HFFc6 (cell line): ENCODE measurements around the gene UPK3BL1. TPM values are rescaled to one million over a fixed set of nuclear protein-coding genes. Genes with fewer than 3 reads are reported as not detected.
"Not testable (repeated sequence)": the region's sequence is repeated elsewhere in the genome, so short reads cannot be mapped to it uniquely, and the experiment has no call there.

Experiments
- DNase-seq: peaks from one replicate; pipeline ENCODE4 v3.0.0-alpha.2; 2018
- H3K27ac Mint-ChIP-seq: 2 replicates; pipeline ENCODE4 v1.8.0; 2020; ENCODE audit warnings: mild to moderate bottlenecking, mixed read lengths
- H3K27me3 Mint-ChIP-seq: 2 replicates; pipeline ENCODE4 v1.8.0; 2021; ENCODE audit warnings: mild to moderate bottlenecking, moderate library complexity, mixed read lengths; ENCODE audit not compliant: insufficient read depth
- H3K36me3 Mint-ChIP-seq: 2 replicates; pipeline ENCODE4 v1.8.0; 2021; ENCODE audit warnings: low read depth, mixed read lengths
- H3K4me1 Mint-ChIP-seq: 2 replicates; pipeline ENCODE4 v1.8.0; 2020; ENCODE audit warnings: low read depth, mixed read lengths
- H3K4me3 Mint-ChIP-seq: 2 replicates; pipeline ENCODE4 v1.8.0; 2020; ENCODE audit warnings: mild to moderate bottlenecking, moderate library complexity, mixed read lengths
- H3K9me3 Mint-ChIP-seq: 2 replicates; pipeline ENCODE4 v1.8.0; 2020; ENCODE audit warnings: mild to moderate bottlenecking, mixed read lengths
- total RNA-seq, 6 experiments: library from RNA; stranded (reverse); fragmentation: NEBNext Ultra II Directional; extraction: Animal tissue kit (Norgen Biotek cat#: 25700); gene quantifications; 2 replicates in 1 of 6; 3 replicates in 5 of 6; pipeline ENCODE4 v1.2.3, GENCODE V29; 2021

UPK3BL1 gene
- total RNA-seq, 6 experiments from 2014 or later = 3.6 to 14.3 (median 10.9) TPM

GRCh38 chr7:102649924-102650323, 7.3 kb upstream of the UPK3BL1 start, which contains the start of gene SPDYE2B:
SPDYE2B (plus strand) TSS chr7:102650319; CDS start chr7:102652349, 2,030 bp downstream.
- not testable (repeated sequence) for DNase-seq, H3K27ac Mint-ChIP-seq, H3K36me3 Mint-ChIP-seq, H3K9me3 Mint-ChIP-seq, H3K4me3 Mint-ChIP-seq, H3K4me1 Mint-ChIP-seq, H3K27me3 Mint-ChIP-seq

GRCh38 chr7:102647813-102648212, 5.2 kb upstream of the UPK3BL1 start:
- H3K27me3 Mint-ChIP-seq, H3K36me3 Mint-ChIP-seq, H3K4me3 Mint-ChIP-seq: not testable (repeated sequence)

GRCh38 chr7:102643404-102643803, 813 bp upstream of the UPK3BL1 start:
- not testable (repeated sequence) for H3K4me3 Mint-ChIP-seq, H3K27ac Mint-ChIP-seq, DNase-seq, H3K9me3 Mint-ChIP-seq, H3K27me3 Mint-ChIP-seq, H3K36me3 Mint-ChIP-seq, H3K4me1 Mint-ChIP-seq

More at GRCh38 chr7:102647813-102648212, 5.2 kb upstream of the UPK3BL1 start:
- not testable (repeated sequence) for H3K9me3 Mint-ChIP-seq, DNase-seq, H3K4me1 Mint-ChIP-seq, H3K27ac Mint-ChIP-seq

GRCh38 chr7:102638848-102639247, 3.7 kb downstream of the UPK3BL1 start:
- H3K27ac Mint-ChIP-seq, H3K27me3 Mint-ChIP-seq, H3K36me3 Mint-ChIP-seq, DNase-seq, H3K4me1 Mint-ChIP-seq, H3K9me3 Mint-ChIP-seq, H3K4me3 Mint-ChIP-seq: not testable (repeated sequence)

DNA sequence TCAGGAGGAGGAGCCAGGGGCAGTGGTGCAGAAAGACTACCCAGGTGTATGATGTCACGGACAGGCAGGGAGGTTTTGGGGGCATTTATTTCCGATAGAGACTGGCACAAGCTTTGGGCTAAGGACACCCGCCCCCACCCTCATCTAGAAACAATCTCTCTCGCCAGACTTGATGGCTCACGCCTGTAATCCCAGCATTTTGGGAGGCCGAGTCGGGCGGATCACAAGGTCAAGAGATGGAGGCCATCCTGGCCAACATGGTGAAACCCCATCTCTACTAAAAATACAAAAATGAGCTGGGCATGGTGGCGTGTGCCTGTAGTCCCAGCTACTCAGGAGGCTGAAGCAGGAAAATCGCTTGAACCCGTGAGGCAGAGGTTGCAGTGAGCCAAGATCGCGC, 5.6 kb downstream of the UPK3BL1 start:
- H3K4me3 Mint-ChIP-seq, H3K36me3 Mint-ChIP-seq, H3K9me3 Mint-ChIP-seq, H3K27me3 Mint-ChIP-seq, H3K27ac Mint-ChIP-seq, DNase-seq, H3K4me1 Mint-ChIP-seq: not testable (repeated sequence)

- H3K36me3 Mint-ChIP-seq, H3K27ac Mint-ChIP-seq, DNase-seq, H3K9me3 Mint-ChIP-seq, H3K4me1 Mint-ChIP-seq, H3K4me3 Mint-ChIP-seq, H3K27me3 Mint-ChIP-seq: not testable (repeated sequence)
These were observed 7.2 kb downstream of the UPK3BL1 start for GRCh38 chr7:102635354-102635753.

GRCh38 chr7:102634299-102634698, 8.3 kb downstream of the UPK3BL1 start:
- H3K36me3 Mint-ChIP-seq, H3K27me3 Mint-ChIP-seq, H3K4me3 Mint-ChIP-seq, H3K9me3 Mint-ChIP-seq, DNase-seq, H3K4me1 Mint-ChIP-seq, H3K27ac Mint-ChIP-seq: not testable (repeated sequence)

DNA sequence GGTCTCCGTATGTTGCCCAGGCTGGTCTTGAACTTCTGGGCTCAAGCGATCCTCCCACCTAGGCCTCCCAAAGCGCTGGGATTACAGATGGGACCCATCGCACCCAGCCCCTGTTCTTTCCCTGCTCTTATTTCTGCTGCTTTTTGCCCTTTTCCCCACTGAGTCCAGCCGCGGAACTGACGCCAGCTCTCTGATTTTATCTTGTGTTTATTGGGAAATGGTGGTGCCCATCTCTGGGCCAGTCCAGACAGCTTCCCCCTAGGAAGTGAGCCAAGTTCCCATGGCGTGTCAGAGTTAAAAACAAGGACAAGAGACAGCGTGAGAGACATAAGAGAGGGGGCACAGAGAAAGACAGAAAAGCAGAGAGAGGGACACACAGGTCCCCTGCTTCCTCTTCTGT, 12.0 kb downstream of the UPK3BL1 start:
- H3K9me3 Mint-ChIP-seq, H3K4me1 Mint-ChIP-seq, DNase-seq, H3K27ac Mint-ChIP-seq, H3K4me3 Mint-ChIP-seq, H3K36me3 Mint-ChIP-seq, H3K27me3 Mint-ChIP-seq: not testable (repeated sequence)

- H3K27ac Mint-ChIP-seq, H3K36me3 Mint-ChIP-seq, DNase-seq, H3K27me3 Mint-ChIP-seq, H3K4me1 Mint-ChIP-seq, H3K9me3 Mint-ChIP-seq, H3K4me3 Mint-ChIP-seq: not testable (repeated sequence)
These were observed 15.2 kb downstream of the UPK3BL1 start for GRCh38 chr7:102627271-102627904.

DNA sequence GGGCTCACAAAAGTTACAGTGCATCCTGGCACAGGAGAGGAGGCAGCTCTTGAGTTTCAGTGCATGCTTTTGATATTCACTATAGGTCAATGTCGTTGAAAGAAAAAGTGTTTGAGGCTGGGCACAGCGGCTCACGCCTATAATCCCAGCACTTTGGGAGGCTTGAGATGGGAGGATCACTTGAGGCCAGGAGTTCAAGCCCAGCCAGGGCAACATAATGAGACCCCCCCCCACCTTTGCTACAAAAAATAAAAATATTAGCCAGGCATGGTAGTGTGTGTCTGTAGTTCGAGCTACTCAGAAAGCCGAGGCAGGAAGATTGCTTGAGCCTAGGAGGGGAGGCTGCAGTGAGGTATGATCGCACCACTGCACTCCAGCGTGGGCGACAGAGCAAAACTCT, 24.5 kb downstream of the UPK3BL1 start:
- H3K4me3 Mint-ChIP-seq, DNase-seq, H3K27me3 Mint-ChIP-seq, H3K9me3 Mint-ChIP-seq, H3K27ac Mint-ChIP-seq, H3K36me3 Mint-ChIP-seq, H3K4me1 Mint-ChIP-seq: not testable (repeated sequence)

DNA sequence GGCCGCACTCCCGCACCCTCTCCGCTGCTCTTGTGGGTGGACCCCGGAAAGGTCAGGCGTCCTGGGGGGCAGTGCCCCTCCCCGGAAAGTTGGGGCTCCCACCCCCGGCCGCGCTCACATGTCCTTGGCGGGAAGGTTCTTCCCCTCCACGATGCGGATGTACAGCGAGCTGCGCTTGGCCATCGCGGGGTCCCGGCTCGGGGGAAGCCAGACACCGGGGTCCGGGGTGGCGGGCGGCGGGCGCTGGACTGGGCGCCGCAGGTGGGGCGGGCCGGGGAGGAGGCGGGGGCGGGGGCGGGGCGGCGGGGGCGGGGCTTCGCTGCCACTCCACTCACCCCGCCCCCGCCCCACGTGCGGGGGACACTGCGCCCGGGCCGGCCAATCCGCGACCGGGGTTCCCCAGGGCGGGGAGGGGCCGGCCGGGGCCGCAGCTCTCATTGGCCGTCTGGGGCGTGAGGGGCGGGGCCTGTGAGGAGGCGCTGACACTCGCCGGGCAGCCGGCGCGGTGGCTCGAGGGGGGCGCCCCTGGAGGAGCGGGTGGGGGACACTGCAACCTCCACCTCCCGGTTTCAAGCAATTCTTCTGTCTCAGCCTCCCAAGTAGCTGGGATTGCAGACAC, 26.0 kb downstream of the UPK3BL1 start, which contains the start of gene RASA4:
Gene RASA4, minus strand, starts transcription at position 250 of the 619 bp plus-strand sequence. Its CDS starts 67 bp downstream, at position 183.
- not testable (repeated sequence) for H3K4me1 Mint-ChIP-seq, H3K36me3 Mint-ChIP-seq, H3K27ac Mint-ChIP-seq, H3K27me3 Mint-ChIP-seq, H3K9me3 Mint-ChIP-seq
- H3K4me3 Mint-ChIP-seq = peak within 1 kb of the TSS; percentile 34; the same call in 1 of the 2 replicates
- DNase-seq = peak; percentile 0

DNA sequence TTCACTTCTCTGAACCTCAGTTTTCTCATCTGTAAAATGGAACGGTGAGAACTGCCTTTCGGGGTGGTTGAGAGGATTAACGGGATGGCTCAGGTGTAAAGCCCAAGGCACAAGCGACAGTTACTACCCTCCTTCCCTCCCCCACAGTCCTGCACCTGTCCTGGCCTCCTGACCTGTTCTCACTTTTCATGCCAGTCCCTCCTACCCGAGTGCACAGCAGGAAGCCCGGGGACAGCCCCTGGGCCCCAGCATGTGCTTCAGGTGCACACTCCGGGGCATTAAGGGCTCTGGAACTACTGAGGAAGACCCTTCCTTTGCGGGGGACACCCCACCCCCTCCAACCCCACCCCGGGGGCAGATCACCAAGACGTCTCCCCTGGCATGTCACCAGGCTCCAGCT, 26.7 kb downstream of the UPK3BL1 start:
- not testable (repeated sequence) for H3K4me3 Mint-ChIP-seq, DNase-seq, H3K4me1 Mint-ChIP-seq, H3K27ac Mint-ChIP-seq, H3K9me3 Mint-ChIP-seq, H3K36me3 Mint-ChIP-seq, H3K27me3 Mint-ChIP-seq

DNA sequence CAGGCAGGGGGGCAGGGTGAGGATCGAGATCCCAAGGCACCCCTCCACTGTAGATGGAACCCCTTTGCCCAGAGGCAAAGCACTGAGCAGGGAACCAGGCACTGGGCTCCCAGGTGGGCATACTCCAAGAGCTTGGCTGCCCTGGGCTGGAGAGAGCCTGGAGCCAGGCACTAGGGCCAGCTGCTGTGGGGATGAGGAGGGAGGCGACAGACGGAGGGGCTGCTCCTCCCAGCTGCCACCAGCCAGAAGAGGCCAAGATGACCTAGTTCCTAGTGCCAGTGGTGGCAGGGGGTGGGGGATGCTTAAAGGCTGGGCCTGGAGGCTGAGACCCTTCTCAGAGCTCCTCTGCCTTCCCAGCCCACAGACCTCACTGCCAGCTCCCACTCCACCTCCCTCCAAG, 27.7 kb downstream of the UPK3BL1 start:
- H3K27me3 Mint-ChIP-seq, H3K4me1 Mint-ChIP-seq, H3K4me3 Mint-ChIP-seq, H3K9me3 Mint-ChIP-seq, H3K27ac Mint-ChIP-seq, DNase-seq, H3K36me3 Mint-ChIP-seq: not testable (repeated sequence)

- H3K4me3 Mint-ChIP-seq, H3K36me3 Mint-ChIP-seq, H3K27me3 Mint-ChIP-seq, H3K9me3 Mint-ChIP-seq, DNase-seq, H3K4me1 Mint-ChIP-seq, H3K27ac Mint-ChIP-seq: not testable (repeated sequence)
These were observed 28.3 kb downstream of the UPK3BL1 start for GRCh38 chr7:102614346-102614697.
